Thyroid gland (tissue), 4 donors: Measurements from ENCODE around the gene SHLD2.
"Not testable (repeated sequence)": the region's sequence is repeated elsewhere in the genome, so short reads cannot be mapped to it uniquely, and the experiment has no call there.

Experiments
- CTCF ChIP-seq, 6 experiments: fragments of 200-600 bp in 3 of 6; fragments of 450-650 bp in 3 of 6; sonication (generic) in 3 of 6; IDR thresholded peaks; one replicate each; pipeline ENCODE4 v1.5.1; 2016 to 2019; ENCODE audit warnings: antibody characterized with exemption in 6 of 6, mild to moderate bottlenecking in 2 of 6, inconsistent platforms in 1 of 6, moderate library complexity in 1 of 6
- POLR2A ChIP-seq, 2 donors: fragments of 450-650 bp; IDR thresholded peaks; one replicate each; pipeline ENCODE4 v1.6.1; 2017; ENCODE audit warnings: antibody characterized with exemption in 2 of 2, mild to moderate bottlenecking in 2 of 2, moderate library complexity in 1 of 2

- TF ChIP-seq CTCF, POLR2A (IDR thresholded peaks at IDR 0.05): not testable (repeated sequence)
Observed at GRCh38 chr10:87204801-87205200, 109.8 kb downstream of the SHLD2 start.
